NCI-H69 (cell line): Measurements from ENCODE around the gene EAPP.
"Not testable (repeated sequence)": the region's sequence is repeated elsewhere in the genome, so short reads cannot be mapped to it uniquely, and the experiment has no call there.

Source experiments
- DNase-seq: peaks from one replicate; lab custom pipeline; 2025; lab: John Stamatoyannopoulos, UW

The EAPP gene

GRCh38 chr14:34482463-34482862 is 57.0 kb downstream of the EAPP start:
- DNase-seq: no peak

DNA sequence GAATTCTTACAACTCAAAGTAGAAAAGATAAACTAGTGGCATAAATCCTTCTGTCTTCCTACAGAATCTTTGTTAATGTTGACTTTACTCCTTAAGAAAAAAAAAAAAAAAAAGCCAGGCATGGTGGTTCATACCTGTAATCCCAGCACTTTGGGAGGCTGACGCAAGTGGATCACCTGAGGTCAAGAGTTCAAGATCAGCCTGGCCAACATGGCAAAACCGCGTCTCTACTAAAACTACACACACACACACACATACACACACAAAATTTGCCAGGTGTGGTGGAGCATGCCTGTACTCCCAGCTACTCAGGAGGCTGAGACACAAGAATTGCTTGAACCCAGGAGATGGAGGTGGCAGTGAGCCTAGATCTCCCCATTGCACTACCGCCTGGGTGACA is 59.8 kb downstream of the EAPP start:
- no peak for DNase-seq

- no peak for DNase-seq
These were observed 61.2 kb downstream of the EAPP start for GRCh38 chr14:34478261-34478660.

GRCh38 chr14:34476036-34476435 is 63.5 kb downstream of the EAPP start:
- not testable (repeated sequence) for DNase-seq

GRCh38 chr14:34475163-34475562 is 64.3 kb downstream of the EAPP start:
- DNase-seq: no peak

GRCh38 chr14:34474187-34474679 is 65.3 kb downstream of the EAPP start:
- DNase-seq: no peak

- no peak for DNase-seq
These were observed 66.7 kb downstream of the EAPP start for GRCh38 chr14:34472706-34473279.

GRCh38 chr14:34470319-34470718 is 69.2 kb downstream of the EAPP start:
- peak; percentile 12 for DNase-seq

DNA sequence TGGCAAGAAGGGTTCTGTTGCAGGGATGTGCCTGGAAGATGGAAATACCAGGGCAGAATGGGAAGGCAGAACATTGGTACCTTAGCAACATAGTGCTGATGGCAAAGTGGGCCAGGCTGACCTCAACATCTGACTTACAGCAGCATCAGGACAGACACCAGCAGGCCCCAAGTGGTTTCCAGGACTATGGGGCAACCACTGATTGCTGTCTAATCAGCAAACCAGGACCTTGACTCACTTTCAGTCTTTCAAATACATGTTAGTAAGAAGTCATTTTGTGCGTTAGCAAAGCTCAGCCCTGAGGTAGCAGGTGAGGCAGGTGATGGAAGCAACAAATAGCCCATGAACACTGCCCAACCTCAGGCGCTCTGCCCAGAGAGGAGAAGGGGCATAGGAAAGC is 72.8 kb downstream of the EAPP start:
- no peak for DNase-seq
